ENCODE results near the gene INS. TPM values are rescaled to one million over a fixed set of nuclear protein-coding genes. Genes with fewer than 3 reads are reported as not detected.

INS gene
- total and polyA plus RNA-seq, 10 of the 15 experiments (the other 5 are each of a cell fraction or from before 2014, with no cell fraction given), result not detected

GRCh38 chr11:2155511-2155910 is 5.5 kb downstream of the INS start:
- ChIA-PET CTCF (interaction anchor here (1.3 to 7.8 kb wide), 3 partner anchors 118 to 322 kb away, joined by 3 to 180 read pairs (median 5); no protein-coding TSS in a partner anchor), SMC1A (ENCODE audit: uncharacterized antibody, unreplicated experiment) (no interaction called here)
- in situ Hi-C loops (cut with MboI), result no loop called here

More at GRCh38 chr11:2155511-2155910, 5.5 kb downstream of the INS start:
- ChIA-PET RAD21 (ENCODE audit: unreplicated experiment) (no interaction called here), POLR2A (no interaction called here)
- FAIRE-seq (no peak), DNase-seq (ENCODE audit: low read depth, low spot score) (no peak), ATAC-seq (no peak)
- H2AFZ ChIP-seq (ENCODE audit: control insufficient read depth, low read depth, low read length), result no peak overlapping the region
- no peak overlapping the region for H3K9ac ChIP-seq (ENCODE audit: control insufficient read depth, insufficient read depth, low read length)
- no peak overlapping the region for H3K27ac ChIP-seq (ENCODE audit: control insufficient read depth, insufficient read depth)
- H3K4me1 ChIP-seq (ENCODE audit: control insufficient read depth, insufficient read depth, low read length), result no peaks in the 10 kb centered on the region
- H3K79me2 ChIP-seq (ENCODE audit: control insufficient read depth, insufficient read depth, low read length), result no peaks in the 10 kb centered on the region
- no peaks in the 10 kb centered on the region for H3K36me3 ChIP-seq (ENCODE audit: control insufficient read depth in 2 of 2, insufficient read depth in 2 of 2, low read length in 1 of 2)
- no peaks in the 10 kb centered on the region for H4K20me1 ChIP-seq (ENCODE audit: control insufficient read depth, insufficient read depth)
- BruUV-seq (replicated peaks), result no TSS peak
- no peak for TF ChIP-seq RB1 (IDR thresholded peaks at IDR 0.05; ENCODE audit: borderline replicate concordance)
- TF ChIP-seq RBBP5 (conservative IDR thresholded peaks at IDR 0.05), result no peak
- no peak for TF ChIP-seq ZNF687 (IDR thresholded peaks at IDR 0.05)
- no peak for TF ChIP-seq CREB1 (IDR thresholded peaks at IDR 0.05; ENCODE audit: low read depth)
- no peak for TF ChIP-seq RAD51 (IDR thresholded peaks at IDR 0.05)
- TF ChIP-seq CHD1 (IDR thresholded peaks at IDR 0.05; ENCODE audit: low read depth, low read length), result no peak
- TF ChIP-seq IKZF2 (IDR thresholded peaks at IDR 0.05), result no peak
- no peak for TF ChIP-seq POLR2A (IDR thresholded peaks at IDR 0.05; ENCODE audit: low read depth, low read length)
- no peak overlapping the region for H3K4me3 ChIP-seq
- H3K4me2 ChIP-seq (ENCODE audit: control insufficient read depth, insufficient read depth), result no peak overlapping the region
- WGBS (ENCODE audit: insufficient coverage, insufficient replicate concordance, low lambda C conversion rate, missing lambda C conversion rate), result 55% methylated on average over 28 of the region's 29 CpGs
- intact Hi-C loops (cut with micrococcal nuclease; ENCODE audit: unreplicated experiment), result no loop called here
- no peaks in the 10 kb centered on the region for H3K27me3 ChIP-seq (replicated peaks in 1 of 2; ENCODE audit: control insufficient read depth in 2 of 2, insufficient read depth in 2 of 2, low read length in 1 of 2)
- H3K9me3 ChIP-seq (replicated peaks; ENCODE audit: control insufficient read depth, insufficient read depth, low read length), result no peaks in the 10 kb centered on the region
